Muscle of arm (tissue), 12 donors: ENCODE results near the gene THADA. TPM values are rescaled to one million over a fixed set of nuclear protein-coding genes. Genes with fewer than 3 reads are reported as not detected.

Experiments used
- DNase-seq: peaks from one replicate; pipeline ENCODE4 v3.0.0-alpha.2; 2013
- polyA plus RNA-seq, 12 donors: library from polyadenylated mRNA; unstranded; fragments of 120-200 nt; gene quantifications; one replicate each; pipeline ENCODE4 v1.2.1, GENCODE V29; 2013; ENCODE audit not compliant: insufficient read length in 12 of 12

THADA gene
- polyA plus RNA-seq, 12 donors, result 15.4 to 40.4 (median 21.8) TPM; not detected in 1

DNA sequence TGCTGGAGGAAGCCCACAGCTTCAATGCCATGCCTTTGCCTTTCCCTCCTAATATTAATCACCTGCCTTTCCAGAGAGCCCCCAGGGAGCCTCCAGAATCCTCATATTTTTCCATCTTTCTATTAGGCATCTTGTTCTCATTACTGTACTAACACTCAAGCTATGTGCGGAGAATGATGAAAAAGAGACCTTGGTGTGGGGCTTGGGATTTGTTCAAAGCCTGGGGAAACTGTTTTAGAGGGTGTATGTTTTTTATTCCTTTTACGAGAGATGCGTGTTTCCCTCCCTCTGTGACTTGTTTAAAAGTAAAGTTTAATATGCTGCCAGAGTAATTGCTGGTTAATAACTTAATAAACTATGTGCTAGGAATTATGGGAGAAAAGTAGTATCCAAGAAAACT, 267.0 kb downstream of the THADA start:
- no peak for DNase-seq

DNA sequence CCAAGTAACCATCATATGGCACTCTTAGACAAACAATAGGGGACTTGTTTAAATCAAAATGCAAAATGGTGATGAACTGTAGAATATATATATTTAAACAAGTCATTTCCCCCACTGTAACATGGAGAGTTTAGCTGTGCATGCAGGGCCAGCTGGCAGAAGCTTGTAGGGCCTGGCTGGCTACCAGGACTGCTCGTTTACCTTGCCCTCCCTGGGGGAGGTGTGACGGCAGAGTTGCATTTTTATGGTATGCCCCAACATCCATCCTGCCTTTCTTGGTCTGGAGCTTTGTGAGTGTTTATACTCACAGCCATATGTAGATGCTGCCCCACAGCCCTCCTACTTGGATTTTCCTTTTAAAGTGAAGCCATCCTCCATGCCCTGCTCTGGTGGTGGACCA, 267.7 kb downstream of the THADA start:
- DNase-seq, result no peak

DNA sequence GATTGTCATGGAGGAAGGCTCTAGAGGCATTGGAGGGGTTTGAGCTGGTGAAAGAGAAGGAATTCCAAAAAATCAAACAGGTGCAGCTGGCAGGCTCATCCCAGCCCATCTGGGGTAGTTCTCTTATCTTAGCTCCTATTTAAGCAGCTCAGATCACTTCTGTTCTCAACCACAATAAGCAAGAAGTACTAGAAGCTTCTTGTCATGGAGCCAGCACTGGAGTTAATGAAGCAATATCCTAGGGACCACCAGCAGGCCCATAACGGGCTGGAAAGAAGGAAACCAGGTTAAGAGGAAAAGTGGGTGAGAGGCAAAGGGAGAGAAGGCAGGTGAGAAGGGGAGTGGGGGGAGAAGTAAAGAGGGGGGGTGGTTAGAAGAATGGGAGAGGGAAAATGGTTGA, 268.7 kb downstream of the THADA start:
- DNase-seq, result no peak

DNA sequence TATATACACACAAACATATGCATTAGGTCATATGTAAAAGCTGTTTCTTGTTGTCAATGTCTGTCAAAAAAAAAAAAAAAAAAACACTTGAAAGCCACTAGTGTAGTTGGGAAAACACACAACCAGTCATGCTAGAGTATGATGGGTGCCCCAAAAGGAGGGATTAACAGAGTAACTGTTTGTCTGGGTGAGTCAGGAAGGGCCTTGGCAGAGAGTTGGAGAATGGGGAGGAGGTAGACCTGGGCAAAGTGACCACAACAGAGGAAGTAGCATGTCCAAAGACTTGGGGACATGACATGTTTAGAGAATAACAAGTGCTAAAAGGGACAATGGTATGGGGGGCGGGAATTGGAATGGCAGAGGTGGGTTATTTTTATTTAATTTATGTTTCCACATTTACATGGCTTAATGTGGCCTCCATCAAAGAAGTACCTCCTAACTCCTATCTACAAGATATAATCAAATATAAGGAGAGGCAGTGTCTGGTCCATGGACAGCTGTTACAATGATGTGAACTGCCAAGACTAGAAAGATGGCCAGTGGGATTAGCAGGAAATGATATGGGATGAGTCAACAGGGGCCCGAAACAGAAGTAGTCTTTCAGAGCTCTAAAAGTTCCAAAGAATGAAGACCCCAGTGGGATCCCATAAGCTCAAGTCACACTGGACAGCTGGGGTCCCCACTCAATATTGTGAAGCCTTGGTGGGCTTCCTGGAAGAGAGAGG, 269.6 kb downstream of the THADA start:
- no peak for DNase-seq

DNA sequence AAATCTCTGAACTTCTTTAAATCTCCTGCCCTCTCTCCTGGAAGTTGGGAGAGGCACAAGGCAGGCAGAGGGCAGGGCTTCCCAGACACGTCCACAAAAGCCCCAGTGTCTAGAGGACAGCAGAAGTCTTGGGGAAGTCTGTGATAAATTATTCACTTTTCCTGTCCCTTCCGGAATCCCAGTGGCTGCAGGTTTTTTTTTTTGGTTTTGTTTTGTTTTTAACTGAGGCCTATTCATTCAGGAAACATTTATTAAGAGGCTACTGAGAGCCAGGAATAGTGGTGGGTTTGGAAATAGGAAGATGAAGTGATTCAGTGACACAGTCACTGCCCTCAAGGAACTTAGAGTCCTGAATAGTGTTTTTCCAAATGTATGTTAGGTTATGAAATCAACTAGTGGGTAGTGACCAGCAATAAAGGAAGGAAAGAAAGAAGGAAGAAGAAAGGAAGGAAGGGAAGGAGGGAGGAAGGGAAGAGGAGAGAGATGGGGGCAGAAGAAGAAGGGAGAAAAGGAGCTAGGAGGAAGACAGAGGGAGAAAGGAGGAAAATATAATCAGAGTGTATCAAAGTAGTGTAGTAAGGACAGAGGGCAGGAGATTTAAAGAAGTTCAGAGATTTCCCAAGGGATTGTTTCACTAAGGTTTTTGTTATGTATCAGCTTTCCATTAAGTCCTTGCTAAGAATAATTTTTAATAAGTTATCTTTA, 270.6 kb downstream of the THADA start:
- no peak for DNase-seq

DNA sequence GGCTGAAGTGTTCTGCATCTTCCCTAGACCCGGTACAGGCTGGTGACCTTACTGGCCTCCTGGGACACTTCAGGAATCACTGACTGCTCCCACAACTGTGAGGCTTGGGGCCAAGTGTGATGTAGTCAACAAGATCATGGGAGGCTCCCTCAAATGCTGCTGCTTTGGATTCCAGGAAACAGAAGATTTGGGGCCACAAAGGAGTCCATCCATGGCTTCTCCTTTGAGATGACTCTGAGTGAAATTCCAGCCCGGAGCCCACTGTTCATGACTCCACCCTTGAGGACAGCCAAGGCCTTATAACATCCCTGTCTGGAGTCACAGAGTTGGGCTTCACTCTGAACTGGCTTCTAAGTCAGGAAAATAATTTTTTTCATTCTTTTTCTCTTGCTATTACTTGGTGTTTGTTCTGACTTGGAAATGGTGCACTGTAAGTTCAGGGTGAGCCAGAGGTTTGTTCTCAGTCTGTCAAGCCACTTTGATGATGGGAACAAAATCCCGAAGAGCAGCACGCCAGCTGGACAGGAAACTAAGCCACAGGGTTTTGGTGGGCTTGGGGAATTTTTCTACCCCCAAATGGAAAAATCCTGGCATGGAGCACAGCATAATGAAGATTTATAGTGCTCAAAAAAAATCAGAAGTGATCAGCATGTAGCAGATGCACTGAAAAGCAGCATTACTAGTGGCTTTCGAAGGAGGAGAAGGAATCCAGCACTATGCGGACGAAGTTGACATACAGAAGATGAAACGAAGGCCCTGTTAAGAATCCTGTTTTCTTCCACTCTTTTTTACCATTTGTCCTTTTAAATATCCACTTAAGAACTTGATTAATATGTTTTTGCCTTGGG, 271.4 kb downstream of the THADA start:
- DNase-seq, result peak; percentile 95

DNA sequence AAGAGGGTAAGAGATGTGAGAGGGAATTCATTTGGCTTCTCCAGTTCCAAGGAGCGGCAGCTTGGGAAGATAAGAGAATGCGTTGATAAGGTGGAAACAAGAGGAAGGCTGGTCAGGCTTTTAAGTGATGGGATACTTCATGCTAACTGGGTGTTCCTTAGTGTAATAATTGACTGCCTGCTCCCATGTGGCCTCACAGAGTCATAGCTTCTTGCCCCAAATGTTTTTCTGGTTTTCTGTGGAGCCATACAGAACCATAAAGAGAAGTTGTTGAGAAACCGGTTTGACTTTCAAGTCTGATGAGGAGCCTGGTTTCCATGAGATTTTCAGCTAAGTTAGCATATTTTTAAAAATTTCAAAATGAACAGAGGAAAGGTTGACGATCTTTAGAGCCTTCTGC, 272.0 kb downstream of the THADA start:
- DNase-seq, result no peak

DNA sequence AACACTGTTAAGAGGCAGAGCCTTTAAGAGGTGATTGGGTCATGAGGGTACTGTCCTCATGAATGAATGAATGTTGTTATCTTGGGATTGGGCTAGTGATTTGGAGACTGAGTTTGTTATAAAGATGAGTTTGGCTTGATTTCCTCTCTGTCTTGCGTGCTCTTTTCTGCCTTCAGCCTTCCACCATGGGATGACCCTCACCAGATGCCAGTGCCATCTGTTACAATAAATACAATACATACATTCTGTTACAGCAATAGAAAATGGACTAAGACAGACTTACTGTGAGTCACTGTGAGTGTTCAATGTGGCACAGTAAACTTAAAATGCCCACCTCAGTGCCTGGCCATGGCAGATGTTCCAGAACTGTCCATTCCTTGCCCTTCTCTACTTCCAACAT, 274.4 kb downstream of the THADA start:
- DNase-seq, result no peak

DNA sequence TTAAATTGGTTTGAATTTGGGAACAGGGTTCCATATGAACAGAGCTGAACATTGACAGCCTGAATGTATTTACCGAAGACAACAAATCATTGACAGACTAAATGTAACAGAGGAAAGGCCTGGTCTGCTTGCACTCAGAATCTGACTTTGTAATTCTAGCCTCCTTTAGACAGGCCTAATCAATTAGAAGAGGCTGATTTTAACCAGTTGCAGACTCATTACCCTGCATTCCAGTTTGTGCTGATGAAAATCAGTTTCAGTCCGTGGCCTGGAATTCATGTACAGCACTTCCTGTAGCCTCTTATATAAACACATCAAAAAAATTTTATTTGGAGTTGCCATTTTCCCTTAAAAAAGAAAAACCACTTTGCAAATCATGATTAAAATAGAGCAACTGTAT, 276.3 kb downstream of the THADA start:
- DNase-seq, result no peak

DNA sequence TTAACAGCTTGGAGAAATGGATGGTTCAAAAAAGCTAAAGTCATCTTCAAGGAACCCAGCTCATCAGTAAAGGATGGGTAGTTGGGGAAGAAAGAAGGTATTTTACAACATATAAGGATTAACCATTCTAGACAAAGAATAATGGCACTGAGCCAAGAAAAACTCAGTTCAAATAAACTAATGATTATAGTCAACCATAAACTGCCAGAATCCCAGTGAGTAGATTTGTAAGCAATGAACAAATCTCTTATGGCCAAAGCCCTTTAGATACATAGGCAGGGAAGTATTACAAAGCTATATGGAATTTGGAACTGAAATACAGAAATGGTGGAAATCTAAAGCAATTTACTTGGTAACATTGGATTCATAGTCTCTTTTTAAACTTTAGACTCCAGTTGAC, 277.0 kb downstream of the THADA start:
- no peak for DNase-seq

DNA sequence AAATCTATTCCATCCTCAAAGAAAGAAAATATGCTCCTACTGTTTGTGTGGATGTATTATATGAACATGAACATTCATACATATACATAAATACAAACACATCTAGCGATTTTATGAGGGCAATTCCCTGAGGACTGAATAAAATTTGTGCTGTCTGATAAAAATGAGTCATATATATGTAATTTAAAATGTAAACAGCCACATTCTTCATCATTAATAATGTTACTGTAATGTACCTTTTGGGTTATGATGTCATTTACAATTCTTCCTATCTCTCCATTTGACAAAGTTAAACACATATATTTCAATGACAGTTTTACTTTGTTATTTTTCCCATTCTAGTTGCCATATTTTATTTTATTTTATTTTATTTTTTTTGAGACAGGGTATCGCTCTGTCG, 278.2 kb downstream of the THADA start:
- DNase-seq, result no peak

DNA sequence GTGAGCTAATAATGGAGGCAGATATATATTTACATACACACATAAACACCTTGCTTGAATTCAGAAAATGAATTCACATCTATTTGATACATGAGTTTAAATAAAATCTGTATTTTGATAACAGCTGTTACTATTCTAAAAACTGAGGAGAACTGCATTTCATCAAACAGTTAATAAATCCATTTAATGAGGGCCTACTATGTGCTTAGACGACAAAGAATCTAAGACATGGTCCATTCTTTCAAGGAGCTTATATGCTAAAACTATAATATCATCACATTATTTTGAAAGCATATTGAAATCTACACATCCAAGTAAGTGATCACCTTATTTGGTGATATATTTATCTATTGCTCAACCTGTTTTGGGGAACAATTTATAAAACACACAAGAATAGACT, 278.6 kb downstream of the THADA start:
- no peak for DNase-seq

DNA sequence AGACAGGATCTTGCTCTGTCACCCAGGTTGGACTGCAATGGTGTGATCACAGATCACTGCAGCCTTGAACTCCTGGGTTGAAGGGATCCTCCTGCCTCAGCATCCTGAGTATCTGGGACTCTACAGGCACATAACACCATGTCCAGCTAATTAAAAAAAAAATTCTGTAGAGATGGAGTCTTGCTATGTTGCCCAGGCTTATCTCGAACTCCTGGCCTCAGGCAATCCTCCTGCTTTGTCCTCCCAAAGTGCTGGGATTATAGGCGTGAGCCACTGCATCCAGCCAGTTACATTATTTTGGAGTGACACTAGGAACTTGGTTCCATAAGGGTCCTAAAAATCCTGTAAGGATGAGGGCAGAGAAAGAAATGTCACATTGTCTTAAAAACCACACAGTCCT, 280.4 kb downstream of the THADA start:
- DNase-seq, result no peak

DNA sequence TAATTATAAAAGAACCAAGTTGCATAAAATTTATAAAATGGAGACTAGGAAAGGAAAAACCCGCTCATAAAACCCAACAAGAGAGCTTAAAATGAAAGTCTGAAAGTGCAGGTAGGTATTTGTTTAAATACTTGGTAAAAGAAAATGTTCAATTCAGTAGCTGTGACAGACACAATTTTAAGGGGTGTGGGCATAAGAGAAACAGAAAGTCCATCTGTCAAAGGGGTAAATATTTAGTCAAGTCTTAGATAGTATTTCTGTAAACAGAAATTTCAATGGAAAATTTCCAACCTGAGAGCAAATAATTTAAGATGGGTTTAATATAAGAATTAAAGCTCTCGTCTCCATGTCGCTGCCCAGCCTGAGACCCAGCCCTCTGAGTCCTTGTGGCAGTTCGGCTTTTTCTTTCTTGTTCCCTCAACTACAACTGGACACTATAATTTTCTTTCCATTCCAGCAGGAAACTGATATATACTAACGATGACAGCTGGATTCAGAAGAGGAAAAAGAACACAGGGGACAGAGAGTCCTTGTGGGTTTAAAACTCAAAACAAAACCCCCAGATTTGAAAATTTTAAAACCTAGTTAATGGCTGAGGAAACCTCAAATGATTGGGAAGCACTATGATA, 281.4 kb downstream of the THADA start:
- DNase-seq, result no peak

DNA sequence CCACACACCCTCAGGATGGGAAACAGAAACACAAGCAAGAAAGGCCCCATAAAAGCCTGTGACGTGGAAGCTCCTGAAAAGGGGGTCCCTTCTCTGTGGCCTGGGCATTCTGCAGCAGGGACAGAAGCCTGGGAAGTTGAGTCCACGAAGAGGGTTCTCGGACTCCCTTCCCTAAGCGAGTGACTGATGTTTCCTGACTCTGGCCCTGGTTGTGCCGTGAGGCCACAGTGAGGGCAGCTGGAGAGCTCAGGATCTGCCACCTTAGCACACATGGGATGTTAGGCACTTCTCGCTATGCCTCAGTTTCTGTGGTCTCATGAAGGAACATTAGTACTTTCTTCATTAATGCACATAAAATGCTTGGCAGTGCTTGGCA, 282.2 kb downstream of the THADA start:
- no peak for DNase-seq

DNA sequence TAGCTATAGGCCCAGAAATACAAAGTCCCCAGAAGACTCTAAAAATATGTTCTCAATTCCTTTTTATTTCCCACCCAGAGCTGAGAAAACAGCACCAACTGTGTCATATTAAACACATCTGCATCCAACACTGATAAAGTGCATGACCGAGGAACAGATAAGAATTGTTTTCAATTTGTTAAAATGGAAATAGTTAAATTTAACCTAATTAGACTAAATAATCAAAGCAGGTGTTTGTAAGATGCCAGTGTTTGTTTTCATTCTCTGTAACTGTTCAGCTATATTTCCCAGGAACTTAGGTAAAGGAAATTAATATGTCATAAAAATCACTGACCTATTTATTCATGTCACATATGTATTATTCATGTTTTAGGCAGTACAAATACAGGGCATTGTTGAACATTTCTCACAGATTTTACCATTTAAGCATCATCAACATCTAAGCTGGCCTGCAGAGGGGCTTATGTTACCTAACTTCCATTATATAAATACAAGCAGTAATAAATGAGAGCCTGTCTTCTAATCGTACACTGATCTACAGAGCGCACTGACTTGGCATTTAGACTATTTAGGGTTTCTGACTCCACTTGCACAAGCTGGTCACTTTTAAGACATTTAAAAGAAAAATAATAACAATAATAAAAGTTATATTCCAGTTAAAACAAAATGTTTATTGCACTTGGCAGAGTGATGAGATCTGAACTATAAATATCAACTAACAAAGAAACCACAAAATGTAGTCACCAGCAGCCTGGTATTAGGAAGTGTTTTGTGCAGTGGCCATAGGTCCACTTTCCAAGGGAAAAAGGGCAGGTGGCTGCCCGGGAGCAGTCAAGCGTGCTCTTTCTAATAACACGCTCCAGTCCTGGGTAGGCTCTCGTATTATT, 282.8 kb downstream of the THADA start:
- no peak for DNase-seq

DNA sequence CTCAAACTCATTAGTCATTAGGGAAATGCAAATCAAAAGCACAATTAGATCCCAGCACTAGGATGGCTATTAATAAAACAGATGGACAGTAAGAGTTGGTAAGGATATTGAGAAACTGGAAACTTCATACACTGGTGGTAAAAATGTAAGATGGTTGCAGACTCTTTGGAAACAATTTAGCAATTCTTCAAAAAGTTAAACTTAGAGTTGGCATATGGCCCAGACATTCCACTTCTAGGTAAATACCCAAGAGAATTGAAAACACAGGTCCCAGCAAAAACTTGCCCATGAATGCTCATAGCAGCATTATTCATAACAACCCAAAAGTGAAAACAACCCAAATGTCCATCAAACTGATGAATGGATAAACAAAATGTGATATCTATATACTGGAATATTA, 284.6 kb downstream of the THADA start:
- DNase-seq, result no peak

DNA sequence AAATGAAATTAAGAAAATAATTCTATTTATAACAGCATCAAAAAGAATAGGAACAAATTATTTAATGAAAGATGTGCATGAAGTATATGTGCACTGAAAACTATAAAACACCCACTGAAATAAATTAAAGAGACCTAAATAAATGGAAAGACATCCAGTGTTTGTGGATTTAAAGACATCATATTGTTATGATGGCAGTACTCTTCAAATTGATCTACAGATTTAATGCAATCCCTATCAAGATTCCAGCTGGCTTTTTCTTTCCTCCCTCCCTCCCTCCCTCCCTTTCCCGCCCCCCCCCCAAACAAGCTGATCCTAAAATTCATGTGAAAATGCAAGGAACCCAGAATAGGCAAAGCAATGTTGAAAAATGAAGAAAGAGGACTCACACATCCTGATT, 285.9 kb downstream of the THADA start:
- no peak for DNase-seq

DNA sequence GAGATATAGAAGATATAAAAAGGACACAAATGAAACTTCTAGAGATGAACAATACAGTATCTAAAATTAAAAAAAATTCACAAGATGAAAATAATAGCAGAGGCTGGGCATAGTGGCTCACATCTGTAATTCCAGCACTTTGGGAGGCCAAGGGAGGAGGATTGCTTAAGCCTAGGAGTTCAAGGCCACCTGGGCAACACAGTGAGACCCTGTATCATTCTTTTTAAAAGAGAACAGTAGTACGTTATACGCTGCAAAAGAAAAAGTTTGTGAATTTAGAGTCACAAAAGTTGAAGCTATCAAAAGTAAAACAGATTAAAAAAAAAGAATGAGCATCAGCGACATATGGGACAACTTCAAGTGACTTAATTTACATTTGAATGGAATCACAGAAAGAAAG, 287.9 kb downstream of the THADA start:
- no peak for DNase-seq

DNA sequence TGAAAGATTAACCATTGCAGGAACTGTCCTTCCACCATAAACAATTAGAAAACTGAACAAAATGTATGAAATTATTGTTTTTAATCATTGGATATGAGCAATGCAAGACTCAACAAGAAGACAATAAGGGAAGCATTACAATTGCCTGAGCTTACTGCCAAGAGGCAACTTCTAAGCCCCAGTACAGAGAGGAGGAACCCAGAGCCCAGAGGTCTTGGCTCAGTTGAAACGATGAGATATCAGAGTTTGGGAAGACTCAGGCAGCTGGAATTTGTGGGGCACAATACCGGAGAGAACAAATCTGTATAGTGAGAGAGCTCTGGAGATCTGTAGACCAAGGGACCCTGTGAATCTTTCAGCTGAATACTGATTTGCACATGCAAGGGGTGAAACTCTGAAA, 288.8 kb downstream of the THADA start:
- DNase-seq, result no peak

DNA sequence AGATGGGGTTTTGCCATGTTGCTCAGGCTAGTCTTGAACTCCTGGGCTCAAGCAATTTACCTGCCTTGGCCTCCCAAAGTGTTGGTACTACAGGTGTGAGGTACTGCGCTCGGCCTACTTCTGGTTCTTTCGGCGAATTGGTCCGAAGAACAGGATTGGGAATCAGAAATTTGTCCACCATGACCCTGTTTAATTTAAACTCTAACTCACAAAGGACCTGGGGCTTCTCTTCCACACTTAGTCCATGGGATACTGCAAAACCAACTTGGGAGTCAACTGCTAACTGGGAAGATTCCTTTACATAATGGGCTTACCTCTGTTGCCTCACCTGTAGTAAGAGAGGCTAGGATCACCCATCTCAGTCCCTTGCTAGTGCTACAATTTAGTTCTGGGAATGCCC, 289.6 kb downstream of the THADA start:
- no peak for DNase-seq
